AG04450 (cell line): Measurements from ENCODE around the gene SHROOM1. TPM values are rescaled to one million over a fixed set of nuclear protein-coding genes. Genes with fewer than 3 reads are reported as not detected.
A peak's percentile ranks its signal among the peaks of the same experiment; 100 is the strongest.

ENCODE experiments used
- CTCF ChIA-PET: fragments of 300-600, 350-600 bp; formaldehyde crosslinking; extraction: SDS; loops from one replicate; lab custom pipeline; 2022; ENCODE audit warnings: antibody characterized with exemption, inconsistent platforms; lab: Charles Lee
- POLR2A ChIA-PET: fragments of 350-600 bp; formaldehyde crosslinking; extraction: SDS; loops from one replicate; lab custom pipeline; 2021; ENCODE audit warnings: antibody characterized with exemption, inconsistent platforms; lab: Yijun Ruan, JAX
- DNase-seq: peaks from one replicate; pipeline ENCODE4 v3.0.0-alpha.2; 2011; ENCODE audit warnings: low read depth, low spot score
- H3K27ac ChIP-seq: one replicate; pipeline ENCODE4 v1.5.1; 2012; ENCODE audit warnings: low read depth, low read length, control low read depth
- H3K27me3 ChIP-seq: one replicate; pipeline ENCODE4 v1.6.0; 2012; ENCODE audit warnings: low read length; ENCODE audit not compliant: control insufficient read depth, insufficient read depth
- H3K4me3 ChIP-seq: 2 replicates; pipeline ENCODE4 v1.5.1; 2011; ENCODE audit warnings: mild to moderate bottlenecking, low read depth, low read length, control low read depth
- H3K9me3 ChIP-seq: 2 replicates; pipeline ENCODE4 v1.5.1; 2012; ENCODE audit warnings: low read length; ENCODE audit not compliant: control insufficient read depth, insufficient read depth
- polyA plus RNA-seq: library from polyadenylated mRNA; depleted of rRNA; stranded (reverse); fragments of >200 nt; gene quantifications from 2 replicates; pipeline ENCODE4 v1.2.3, GENCODE V29; 2011
- TF ChIP-seq, protein P1 (sequence below): IDR thresholded peaks from 2 replicates; pipeline ENCODE4 v1.5.1; 2011; ENCODE audit warnings: low read depth, low read length, control low read depth, inconsistent platforms

SHROOM1 gene
- polyA plus RNA-seq, 1 experiment: 4.5 TPM

DNA sequence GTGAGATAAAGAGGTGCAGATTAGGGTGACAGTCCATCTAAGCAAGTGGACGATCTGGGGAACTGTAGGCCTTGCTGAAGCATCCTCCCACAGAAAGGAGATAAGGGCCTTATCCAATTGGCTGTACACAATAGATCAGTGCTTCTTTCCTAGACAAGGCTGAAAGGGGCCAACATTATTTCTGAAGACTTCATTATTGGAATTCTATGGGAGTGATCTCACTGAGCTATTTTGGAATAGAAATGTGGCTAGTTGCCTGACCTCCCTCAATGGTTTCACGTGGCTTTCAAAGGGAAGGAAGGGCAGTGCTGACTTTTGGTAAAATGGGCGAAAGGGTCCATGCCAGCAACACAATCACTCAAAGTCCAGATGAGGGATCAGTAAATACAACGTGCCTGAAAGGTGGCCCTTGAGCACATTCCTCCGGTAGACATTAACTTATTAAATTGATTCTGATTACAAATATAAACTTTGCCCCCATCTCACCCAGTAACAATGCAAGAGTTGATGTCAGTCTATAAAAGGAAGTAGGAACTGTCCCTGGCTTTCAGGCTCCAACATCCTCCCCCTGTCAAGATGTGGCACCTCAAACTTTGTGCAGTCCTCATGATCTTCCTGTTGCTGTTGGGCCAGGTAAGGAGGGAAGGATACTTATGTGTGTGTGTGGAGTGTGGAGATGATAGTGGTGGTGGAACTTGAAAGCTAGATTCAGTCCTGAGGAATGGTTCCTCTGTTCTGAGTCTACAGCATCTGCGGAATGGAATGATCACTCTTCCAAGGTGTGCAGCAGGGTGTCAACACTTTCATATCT is 42.9 kb upstream of the SHROOM1 start, which contains the start of gene LEAP2:
TSS of gene LEAP2 (plus strand) at position 550 of the 811 bp plus-strand sequence. CDS start at position 577, 27 bp downstream.
- TF ChIP-seq, protein P1, sequence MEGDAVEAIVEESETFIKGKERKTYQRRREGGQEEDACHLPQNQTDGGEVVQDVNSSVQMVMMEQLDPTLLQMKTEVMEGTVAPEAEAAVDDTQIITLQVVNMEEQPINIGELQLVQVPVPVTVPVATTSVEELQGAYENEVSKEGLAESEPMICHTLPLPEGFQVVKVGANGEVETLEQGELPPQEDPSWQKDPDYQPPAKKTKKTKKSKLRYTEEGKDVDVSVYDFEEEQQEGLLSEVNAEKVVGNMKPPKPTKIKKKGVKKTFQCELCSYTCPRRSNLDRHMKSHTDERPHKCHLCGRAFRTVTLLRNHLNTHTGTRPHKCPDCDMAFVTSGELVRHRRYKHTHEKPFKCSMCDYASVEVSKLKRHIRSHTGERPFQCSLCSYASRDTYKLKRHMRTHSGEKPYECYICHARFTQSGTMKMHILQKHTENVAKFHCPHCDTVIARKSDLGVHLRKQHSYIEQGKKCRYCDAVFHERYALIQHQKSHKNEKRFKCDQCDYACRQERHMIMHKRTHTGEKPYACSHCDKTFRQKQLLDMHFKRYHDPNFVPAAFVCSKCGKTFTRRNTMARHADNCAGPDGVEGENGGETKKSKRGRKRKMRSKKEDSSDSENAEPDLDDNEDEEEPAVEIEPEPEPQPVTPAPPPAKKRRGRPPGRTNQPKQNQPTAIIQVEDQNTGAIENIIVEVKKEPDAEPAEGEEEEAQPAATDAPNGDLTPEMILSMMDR: no peak
- Histone ChIP-seq H3K27ac (no peak within 1 kb of the TSS), H3K27me3 (no peaks in the 10 kb centered on the region), H3K4me3 (no peak within 1 kb of the TSS), H3K9me3 (no peaks in the 10 kb centered on the region)
- POLR2A ChIA-PET: no interaction called here
- DNase-seq: no peak
- CTCF ChIA-PET: interaction anchor here (2.4 kb wide), 1 partner anchor 10 kb away, joined by 8 read pairs; no protein-coding TSS in a partner anchor

DNA sequence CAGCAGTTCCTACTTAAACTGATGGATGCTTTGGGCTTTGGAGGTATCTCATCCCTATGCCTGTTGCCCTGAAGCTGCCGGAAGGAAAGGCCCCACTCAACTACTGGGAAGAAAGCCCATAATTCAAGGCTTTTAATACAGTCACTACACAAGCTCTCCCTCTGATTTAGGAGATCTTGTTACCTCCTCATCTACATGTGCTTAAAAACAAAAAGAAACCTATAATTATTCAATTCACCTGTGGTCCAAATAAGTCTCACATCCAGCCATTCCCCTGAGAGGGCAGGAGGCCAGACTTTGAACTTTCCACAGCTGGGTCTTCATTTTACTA is 42.3 kb upstream of the SHROOM1 start:
- DNase-seq: no peak
- H3K27me3 ChIP-seq: no peaks in the 10 kb centered on the region
- POLR2A ChIA-PET: no interaction called here
- H3K27ac ChIP-seq: no peak overlapping the region
- TF ChIP-seq, protein P1: no peak
- H3K4me3 ChIP-seq: no peak overlapping the region
- no peaks in the 10 kb centered on the region for H3K9me3 ChIP-seq
- CTCF ChIA-PET: interaction anchor here (2.4 kb wide), 1 partner anchor 11 kb away, joined by 8 read pairs; no protein-coding TSS in a partner anchor

DNA sequence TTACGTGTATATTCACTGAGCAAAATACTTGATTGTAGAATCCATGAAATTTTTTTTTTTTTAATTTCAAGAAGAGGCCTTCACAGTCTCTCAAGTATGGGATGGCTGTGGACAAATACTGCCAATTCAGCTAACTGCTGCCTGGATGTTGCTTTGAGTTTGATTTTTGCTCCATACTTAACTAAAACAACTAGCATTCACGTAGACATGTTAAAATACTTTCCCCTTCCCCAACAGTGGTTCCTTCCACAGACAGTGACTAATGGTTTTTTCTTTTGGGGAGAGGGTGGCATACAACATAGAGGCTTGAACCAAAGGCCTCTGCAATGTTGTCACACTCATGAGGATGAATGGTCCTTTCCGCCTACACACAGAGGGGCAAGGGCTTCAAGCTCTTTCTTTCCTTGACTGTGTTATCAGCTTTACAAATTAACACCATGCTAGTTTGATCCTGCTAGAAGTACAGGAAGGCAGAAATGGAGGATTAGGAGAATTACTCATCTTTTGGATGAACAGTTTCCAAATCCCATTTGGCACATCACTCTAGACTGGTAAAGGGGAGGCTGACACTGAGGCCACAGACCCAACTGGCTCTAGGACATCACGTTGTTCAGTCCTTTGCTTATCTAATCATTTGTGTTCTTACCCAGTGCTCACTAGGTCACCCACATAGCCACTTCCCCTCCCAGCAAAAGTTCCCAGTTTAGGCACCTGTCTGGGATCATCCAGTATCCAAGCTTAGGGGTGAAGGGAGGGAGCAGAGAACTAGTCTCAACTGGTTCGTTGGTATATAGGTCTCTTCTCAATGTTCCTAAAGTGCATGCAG is 41.2 kb upstream of the SHROOM1 start:
- DNase-seq: no peak
- no peak overlapping the region for H3K27ac ChIP-seq
- TF ChIP-seq, protein P1: no peak
- no peaks in the 10 kb centered on the region for H3K9me3 ChIP-seq
- POLR2A ChIA-PET: no interaction called here
- H3K27me3 ChIP-seq: no peaks in the 10 kb centered on the region
- CTCF ChIA-PET: interaction anchor here (1.8 to 2.4 kb wide), 2 partner anchors 12 to 51 kb away, joined by 4 to 8 read pairs; no protein-coding TSS in a partner anchor
- H3K4me3 ChIP-seq: no peak overlapping the region

DNA sequence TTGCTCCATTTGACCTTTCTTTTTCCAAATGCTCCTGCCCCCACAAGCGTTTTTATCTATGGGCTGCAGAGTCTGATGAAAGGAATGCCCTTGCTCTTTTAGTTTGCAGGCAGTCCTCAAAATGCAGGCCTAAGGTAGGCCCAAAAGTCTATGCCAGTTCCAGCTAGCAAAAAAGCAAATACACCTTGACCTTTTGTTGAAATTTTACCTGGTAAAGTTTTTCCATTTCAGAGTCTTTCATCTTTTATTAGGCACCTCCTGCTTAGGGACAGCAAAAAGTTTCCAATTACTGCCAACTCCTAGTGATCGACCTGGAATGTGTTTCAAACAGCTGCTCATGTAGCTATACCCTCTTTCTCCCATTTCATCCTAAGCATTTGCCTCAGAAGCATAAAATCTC is 40.4 kb upstream of the SHROOM1 start:
- DNase-seq: no peak
- TF ChIP-seq, protein P1: no peak
- no peak overlapping the region for H3K4me3 ChIP-seq
- ChIA-PET POLR2A (no interaction called here), CTCF (interaction anchor here (1.1 to 1.8 kb wide), 2 partner anchors 12 to 50 kb away, joined by 4 to 5 read pairs; no protein-coding TSS in a partner anchor)
- H3K27ac ChIP-seq: peak overlapping the region; percentile 11
- no peaks in the 10 kb centered on the region for H3K9me3 ChIP-seq
- no peaks in the 10 kb centered on the region for H3K27me3 ChIP-seq
